Body of pancreas (tissue), 4 donors: ENCODE results near the gene IL1F10. TPM values are rescaled to one million over a fixed set of nuclear protein-coding genes. Genes with fewer than 3 reads are reported as not detected.
A peak's percentile ranks its signal among the peaks of the same experiment; 100 is the strongest.

Source experiments
- ATAC-seq: fragments of 150-250 bp; one replicate; pipeline ENCODE4 v1.9.1; 2016
- DNase-seq, 4 donors: peaks; one replicate each; pipeline ENCODE4 v3.0.0-alpha.2; 2019
- H3K27ac ChIP-seq, 4 donors: fragments of 200-600 bp; sonication (generic); 1 replicate in 3 of 4; 2 replicates in 1 of 4; pipeline versions ENCODE4 v1.5.1 to v1.6.1; 2016 to 2019; ENCODE audit warnings: mild to moderate bottlenecking in 1 of 4, mixed read lengths in 1 of 4, moderate library complexity in 1 of 4
- H3K27me3 ChIP-seq, 2 donors: fragments of 200-600 bp; sonication (generic); one replicate each; pipeline ENCODE4 v1.6.0; 2016; ENCODE audit warnings: mild to moderate bottlenecking in 1 of 2
- H3K36me3 ChIP-seq, 2 donors: fragments of 200-600 bp; sonication (generic); replicated peaks in 1 of 2; 2 replicates each; pipeline ENCODE4 v1.5.1; 2016; ENCODE audit warnings: low read depth in 2 of 2; ENCODE audit not compliant: insufficient read depth in 1 of 2
- H3K4me1 ChIP-seq: fragments of 200-600 bp; sonication (generic); one replicate; pipeline ENCODE4 v1.6.0; 2016
- H3K4me3 ChIP-seq, 2 donors: fragments of 200-600 bp; sonication (generic); 1 replicate in 1 of 2; 2 replicates in 1 of 2; pipeline ENCODE4 v1.5.1; 2016 to 2019
- H3K9me3 ChIP-seq, 3 donors: fragments of 200-600 bp; sonication (generic); 1 replicate in 2 of 3; 2 replicates in 1 of 3; pipeline ENCODE4 v1.5.1; 2016
- CTCF ChIP-seq, 7 experiments: fragments of 450-650 bp in 4 of 7; fragments of 200-600 bp in 3 of 7; sonication (generic) in 3 of 7; IDR thresholded peaks; one replicate each; pipeline ENCODE4 v1.5.1; 2016 to 2019; ENCODE audit warnings: antibody characterized with exemption in 7 of 7
- POLR2A ChIP-seq, 3 donors: fragments of 450-650 bp; IDR thresholded peaks; one replicate each; pipeline ENCODE4 v1.6.1; 2016; ENCODE audit warnings: antibody characterized with exemption in 3 of 3, mild to moderate bottlenecking in 2 of 3
- WGBS, 2 donors: methylation state at CpG; one replicate each; pipeline ENCODE4 v1.1.5; 2017; 5-methylcytosine and 5-hydroxymethylcytosine counted together
- intact Hi-C: fragments of 100-400 bp; cut with DNase I; formaldehyde crosslinking; loops from one replicate; pipeline ENCODE4 v1.15.1; 2023
- total RNA-seq, 2 donors: library from RNA; depleted of rRNA; stranded (reverse); fragments of >200 nt; gene quantifications; one replicate each; pipeline ENCODE4 v1.1.0, GENCODE V29; 2016

The IL1F10 gene
- total RNA-seq, 2 donors from 2014 or later, result not detected

DNA sequence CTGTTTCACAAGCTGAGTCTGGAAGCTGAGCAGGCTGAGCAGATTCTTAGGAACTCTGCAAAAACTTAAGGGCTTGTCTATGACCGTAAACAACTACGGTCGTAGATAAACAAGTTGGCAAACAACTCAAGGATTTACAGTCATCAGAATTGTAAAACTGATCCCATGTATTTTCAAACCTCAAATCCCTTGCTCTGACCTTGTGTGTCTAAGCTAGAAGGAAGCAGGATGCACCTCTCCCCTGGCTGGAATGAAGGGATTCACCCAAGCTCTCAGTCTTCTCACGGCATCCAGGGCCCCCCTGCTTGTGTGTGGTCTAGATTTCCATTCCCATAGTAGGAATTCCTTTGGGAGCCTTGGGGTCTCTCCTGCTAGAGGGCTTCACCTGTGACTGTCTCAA lies 47.2 kb downstream of the IL1F10 start:
- ATAC-seq, result no peak
- H3K9me3 ChIP-seq, result no peaks in the 10 kb centered on the region
- H3K4me3 ChIP-seq, result no peak overlapping the region
- intact Hi-C loops, result no loop called here
- H3K27ac ChIP-seq, result no peak overlapping the region
- no peaks in the 10 kb centered on the region for H3K27me3 ChIP-seq
- WGBS, 2 donors, result 69 to 75% methylated on average over 4 of the region's 4 CpGs
- no peak for DNase-seq
- H3K4me1 ChIP-seq, result no peaks in the 10 kb centered on the region
- no peaks in the 10 kb centered on the region for H3K36me3 ChIP-seq
- TF ChIP-seq POLR2A (IDR thresholded peaks at IDR 0.05) (no peak), CTCF (IDR thresholded peaks at IDR 0.05) (no peak)

DNA sequence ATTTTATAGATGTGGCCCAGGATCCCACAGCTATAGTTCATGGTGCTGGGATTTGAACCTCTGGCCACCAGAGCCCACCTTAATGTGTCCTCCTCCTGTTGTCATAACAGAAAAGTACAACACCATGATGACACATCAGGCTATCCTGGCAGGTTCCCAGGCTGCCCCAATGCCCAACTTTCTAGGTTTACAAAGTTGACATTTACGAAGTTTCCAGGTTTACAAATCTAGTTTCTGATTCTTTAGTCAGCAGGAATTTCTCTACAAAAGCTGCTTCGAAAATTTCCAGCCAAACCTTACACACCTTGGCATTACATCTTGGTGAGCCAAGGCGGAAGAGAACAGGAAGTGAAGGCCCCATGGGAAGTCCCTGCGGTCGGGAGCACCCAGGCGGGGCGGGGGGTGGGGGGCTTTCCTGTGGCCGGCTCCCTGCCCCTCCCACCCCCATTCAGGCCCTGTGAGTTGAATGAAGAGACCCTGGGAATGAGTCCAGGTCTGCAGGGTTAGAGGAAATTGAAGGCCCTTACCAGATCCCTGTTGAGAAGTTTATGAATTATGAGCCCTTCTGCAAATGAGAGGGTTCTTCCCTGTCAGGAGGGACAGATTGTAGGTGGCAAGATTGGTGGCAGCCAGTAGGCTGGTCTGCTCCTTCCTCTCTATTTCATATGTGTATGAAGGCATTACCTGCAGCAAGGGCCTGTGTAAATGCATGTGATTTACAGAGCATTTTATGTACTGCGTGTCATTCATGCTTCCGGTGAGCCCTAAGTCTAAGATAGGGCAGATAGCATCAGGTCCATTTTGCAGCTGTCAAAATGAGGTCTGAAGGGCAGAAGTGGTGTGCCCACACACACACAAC lies 48.6 kb downstream of the IL1F10 start:
- Histone ChIP-seq H3K27ac (no peak overlapping the region), H3K36me3 (no peaks in the 10 kb centered on the region), H3K9me3 (no peaks in the 10 kb centered on the region), H3K27me3 (no peaks in the 10 kb centered on the region), H3K4me1 (no peaks in the 10 kb centered on the region), H3K4me3 (no peak overlapping the region)
- ATAC-seq (no peak), DNase-seq (no peak)
- TF ChIP-seq POLR2A (IDR thresholded peaks at IDR 0.05) (no peak), CTCF (IDR thresholded peaks at IDR 0.05) (no peak)
- WGBS, 2 donors, result 58 to 87% methylated on average over 10 of the region's 10 CpGs
- intact Hi-C loops, result no loop called here

DNA sequence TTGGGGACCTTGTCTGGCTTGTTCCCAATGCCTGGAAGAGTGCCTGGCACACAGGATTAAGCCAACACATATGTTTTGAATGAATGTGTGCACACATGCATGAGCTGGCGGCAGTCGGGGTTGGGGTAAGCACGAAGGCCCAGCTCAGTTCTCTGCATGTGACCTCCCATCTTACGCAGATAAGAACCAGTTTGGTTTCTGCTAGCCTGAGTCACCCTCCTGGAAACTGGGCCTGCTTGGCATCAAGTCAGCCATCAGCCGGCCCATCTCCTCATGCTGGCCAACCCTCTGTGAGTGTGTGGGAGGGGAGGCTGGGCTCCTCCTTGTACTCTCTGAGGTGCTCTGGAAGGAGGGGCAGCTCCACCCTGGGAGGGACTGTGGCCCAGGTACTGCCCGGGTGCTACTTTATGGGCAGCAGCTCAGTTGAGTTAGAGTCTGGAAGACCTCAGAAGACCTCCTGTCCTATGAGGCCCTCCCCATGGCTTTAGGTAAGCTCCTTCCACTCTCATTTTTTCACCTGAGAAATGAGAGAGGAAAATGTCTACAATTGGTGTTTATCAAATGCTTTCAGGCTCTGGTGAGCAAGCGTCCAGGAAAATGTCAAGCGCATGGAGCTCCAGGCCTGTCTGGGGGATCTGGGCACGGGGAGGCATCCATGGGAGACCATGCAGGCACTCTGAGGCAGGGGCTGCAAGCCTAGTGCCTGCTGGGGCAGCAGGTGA lies 49.9 kb downstream of the IL1F10 start:
- peak; percentile 26 to 83 (median 37) for DNase-seq
- Histone ChIP-seq H3K27me3 (no peaks in the 10 kb centered on the region), H3K36me3 (no peaks in the 10 kb centered on the region), H3K27ac (no peak overlapping the region), H3K9me3 (no peaks in the 10 kb centered on the region), H3K4me3 (no peak overlapping the region), H3K4me1 (no peaks in the 10 kb centered on the region)
- intact Hi-C loops, result no loop called here
- WGBS, 2 donors, result 57 to 74% methylated on average over 7 to 9 of the region's 9 CpGs
- TF ChIP-seq POLR2A (IDR thresholded peaks at IDR 0.05), result no peak
- no peak for TF ChIP-seq CTCF (IDR thresholded peaks at IDR 0.05)
- ATAC-seq, result peak; percentile 63

- WGBS, 2 donors, result 60 to 80% methylated on average over 2 of the region's 2 CpGs
- ATAC-seq (no peak), DNase-seq (no peak)
- H3K4me1 ChIP-seq, result no peaks in the 10 kb centered on the region
- intact Hi-C loops, result no loop called here
- H3K9me3 ChIP-seq, result no peaks in the 10 kb centered on the region
- H3K4me3 ChIP-seq, result no peak overlapping the region
- no peaks in the 10 kb centered on the region for H3K27me3 ChIP-seq
- H3K36me3 ChIP-seq, result no peaks in the 10 kb centered on the region
- H3K27ac ChIP-seq, result no peak overlapping the region
- TF ChIP-seq POLR2A (IDR thresholded peaks at IDR 0.05) (no peak), CTCF (IDR thresholded peaks at IDR 0.05) (no peak)
These were observed 50.5 kb downstream of the IL1F10 start for GRCh38 chr2:113118263-113118657.
